WTC11 (cell line): Measurements from ENCODE around the gene CNNM3. TPM values are rescaled to one million over a fixed set of nuclear protein-coding genes. Genes with fewer than 3 reads are reported as not detected.

Experiments used
- ATAC-seq: fragments of 200-7000 bp; cut with Tn5 transposase; 2 replicates; pipeline ENCODE4 v1.10.0; 2021; ENCODE audit warnings: mild to moderate bottlenecking, moderate library complexity
- CTCF ChIA-PET: fragments of 300-600 bp; sonication (Branson Sonifier 250); formaldehyde crosslinking; loops from one replicate; lab custom pipeline; 2021; ENCODE audit warnings: antibody characterized with exemption; lab: Charles Lee
- POLR2A ChIA-PET: fragments of 350-600 bp; sonication (Branson Sonifier 250); formaldehyde crosslinking; loops from one replicate; lab custom pipeline; 2021; ENCODE audit warnings: antibody characterized with exemption; lab: Charles Lee
- DNase-seq: peaks from one replicate; pipeline ENCODE4 v3.0.0; 2021; ENCODE audit warnings: low spot score
- H3K27ac Mint-ChIP-seq: 2 replicates; pipeline ENCODE4 v1.8.0; 2021; ENCODE audit warnings: mixed read lengths
- H3K27me3 Mint-ChIP-seq: 2 replicates; pipeline ENCODE4 v1.8.0; 2021; ENCODE audit warnings: low read depth, mild to moderate bottlenecking, moderate library complexity, mixed read lengths
- H3K36me3 Mint-ChIP-seq: 2 replicates; pipeline ENCODE4 v1.8.0; 2021; ENCODE audit warnings: mixed read lengths
- H3K4me1 Mint-ChIP-seq: 2 replicates; pipeline ENCODE4 v1.8.0; 2022; ENCODE audit warnings: mixed read lengths
- H3K4me3 Mint-ChIP-seq: 2 replicates; pipeline ENCODE4 v1.8.0; 2021; ENCODE audit warnings: mild to moderate bottlenecking, moderate library complexity, mixed read lengths
- H3K9me3 Mint-ChIP-seq: 2 replicates; pipeline ENCODE4 v1.8.0; 2021; ENCODE audit warnings: mixed read lengths
- AR ChIP-seq: fragments of 250-450 bp; sonication (Bioruptor Pico); IDR thresholded peaks from 2 replicates; pipeline ENCODE4 v1.9.0; 2021; ENCODE audit warnings: mild to moderate bottlenecking
- ATF3 ChIP-seq: sonication (generic); formaldehyde crosslinking; conservative IDR thresholded peaks from 2 replicates; pipeline ENCODE4 v1.8.1; 2022; ENCODE audit warnings: mild to moderate bottlenecking, missing genetic modification reagents
- ETV6 ChIP-seq: sonication (generic); formaldehyde crosslinking; IDR thresholded peaks from 2 replicates; pipeline ENCODE4 v1.8.1; 2022; ENCODE audit warnings: mild to moderate bottlenecking, missing genetic modification reagents
- GABPB1 ChIP-seq: sonication (generic); formaldehyde crosslinking; IDR thresholded peaks from 2 replicates; pipeline ENCODE4 v1.8.1; 2023; ENCODE audit warnings: mild to moderate bottlenecking, missing genetic modification reagents
- JUN ChIP-seq: sonication (generic); formaldehyde crosslinking; IDR thresholded peaks from 2 replicates; pipeline ENCODE4 v1.8.0; 2023; ENCODE audit warnings: mild to moderate bottlenecking, missing genetic modification reagents
- MXD4 ChIP-seq: fragments of 250-450 bp; sonication (Bioruptor Pico); IDR thresholded peaks from 2 replicates; pipeline ENCODE4 v1.8.0; 2021; ENCODE audit warnings: mild to moderate bottlenecking, moderate library complexity, borderline replicate concordance
- SP1 ChIP-seq: sonication (generic); formaldehyde crosslinking; conservative IDR thresholded peaks from 2 replicates; pipeline ENCODE4 v1.8.1; 2022; ENCODE audit warnings: missing genetic modification reagents
- TCF7 ChIP-seq: sonication (generic); formaldehyde crosslinking; IDR thresholded peaks from 2 replicates; pipeline ENCODE4 v1.8.0; 2022; ENCODE audit warnings: mild to moderate bottlenecking, low read depth, missing genetic modification reagents, moderate library complexity
- USF1 ChIP-seq: sonication (generic); formaldehyde crosslinking; IDR thresholded peaks from 2 replicates; pipeline ENCODE4 v1.8.0; 2022; ENCODE audit warnings: mild to moderate bottlenecking, missing genetic modification reagents
- ZBTB43 ChIP-seq: sonication (generic); formaldehyde crosslinking; IDR thresholded peaks from 2 replicates; pipeline ENCODE4 v1.8.1; 2023; ENCODE audit warnings: mild to moderate bottlenecking, missing genetic modification reagents
- ZNF532 ChIP-seq: fragments of 250-450 bp; sonication (Bioruptor Pico); IDR thresholded peaks from 2 replicates; pipeline ENCODE4 v1.9.0; 2021; ENCODE audit warnings: mild to moderate bottlenecking, borderline replicate concordance
- total RNA-seq: library from RNA; stranded (reverse); gene quantifications from 3 replicates; pipeline ENCODE4 v1.2.3, GENCODE V29; 2021
- TF ChIP-seq, protein P1 (sequence below): sonication (generic); formaldehyde crosslinking; IDR thresholded peaks from 2 replicates; pipeline ENCODE4 v1.8.1; 2023; ENCODE audit warnings: mild to moderate bottlenecking, moderate library complexity, missing genetic modification reagents
- TF ChIP-seq, protein P2 (sequence below): fragments of 250-450 bp; sonication (Bioruptor Pico); IDR thresholded peaks from 2 replicates; pipeline ENCODE4 v1.9.0; 2021; ENCODE audit warnings: mild to moderate bottlenecking

CNNM3 gene
- total RNA-seq, 1 experiment from 2014 or later: 34.9 TPM

GRCh38 chr2:96810783-96811192, 5.3 kb upstream of the CNNM3 start:
- TF ChIP-seq MXD4 (CRISPR knock-in tag) (no peak), GABPB1 (CRISPR knock-in tag) (0 out of 2 replicates have a peak, but pooled peaks have one; percentile 18)
- Mint-ChIP-seq H3K4me3 (no peak overlapping the region), H3K27me3 (no peaks in the 10 kb centered on the region), H3K4me1 (peaks cover 7% of the 10 kb centered on the region), H3K9me3 (peaks cover 6% of the 10 kb centered on the region), H3K36me3 (peaks cover 9% of the 10 kb centered on the region), H3K27ac (no peak overlapping the region)
- CTCF ChIA-PET: no interaction called here
- DNase-seq (no peak), ATAC-seq (no peak)
- POLR2A ChIA-PET: no interaction called here

DNA sequence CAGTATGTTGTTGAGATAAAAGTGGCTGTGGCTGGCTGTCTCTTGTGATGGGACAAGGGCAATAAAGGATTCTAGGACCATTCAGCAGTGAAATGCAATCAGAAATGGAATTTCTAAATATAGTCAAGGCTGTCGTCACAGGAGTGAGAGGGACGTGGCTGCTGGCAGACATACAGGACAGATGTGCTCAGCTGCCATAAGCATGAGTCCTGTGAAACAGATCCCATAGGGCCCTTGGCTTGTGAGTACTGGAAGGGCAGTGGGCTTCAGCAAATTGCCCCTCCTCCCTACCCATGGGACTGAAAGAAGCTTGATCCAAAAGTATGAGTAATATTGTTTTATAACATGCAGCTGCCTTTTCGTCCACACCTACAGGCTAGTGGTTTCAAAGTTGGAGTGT, 4.2 kb upstream of the CNNM3 start:
- H3K36me3 Mint-ChIP-seq: peaks cover 3% of the 10 kb centered on the region; the same call in 1 of the 2 replicates
- DNase-seq: no peak
- CTCF ChIA-PET: interaction anchor here (0.9 kb wide), 1 partner anchor 49 kb away, joined by 3 read pairs; no protein-coding TSS in a partner anchor

DNA sequence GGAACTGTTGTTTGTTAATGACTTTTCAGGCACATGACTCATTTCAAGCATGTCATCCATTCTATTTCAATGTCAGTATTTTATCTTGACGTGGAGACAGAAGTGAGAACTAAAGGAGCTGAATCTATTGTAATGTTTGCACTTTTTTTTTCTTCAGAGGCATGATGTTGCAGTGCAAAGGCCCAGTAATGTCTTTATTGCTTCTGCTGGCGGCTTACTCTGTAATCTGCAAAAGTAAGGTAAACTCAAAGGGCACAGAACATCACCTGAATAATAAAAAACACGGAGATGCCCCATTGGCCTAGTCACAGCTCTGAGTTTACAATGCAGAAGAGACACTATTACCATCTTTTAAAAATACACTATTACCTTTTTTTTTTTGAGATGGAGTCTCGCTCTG, 2.4 kb upstream of the CNNM3 start:
- no peak for ATAC-seq
- CTCF ChIA-PET: interaction anchor here (3.7 kb wide), 1 partner anchor 13 kb away, joined by 14 read pairs; no protein-coding TSS in a partner anchor
- Mint-ChIP-seq H3K4me3 (no peak overlapping the region), H3K4me1 (peaks cover 24% of the 10 kb centered on the region), H3K36me3 (peaks cover 8% of the 10 kb centered on the region), H3K27me3 (0 out of 2 replicates have a peak, but pooled peaks cover 2% of the 10 kb centered on the region), H3K27ac (no peak overlapping the region)
- no peak for DNase-seq
- POLR2A ChIA-PET: no interaction called here
- TF ChIP-seq TCF7 (CRISPR knock-in tag): no peak
- TF ChIP-seq MXD4 (CRISPR knock-in tag): no peak
- no peak for TF ChIP-seq ZNF532
- TF ChIP-seq, all 79 proteins: peak for 0
- no peaks in the 10 kb centered on the region for H3K9me3 Mint-ChIP-seq

More for the DNA sequence above, 4.2 kb upstream of the CNNM3 start:
- ATAC-seq: no peak
- Mint-ChIP-seq H3K4me1 (peaks cover 7% of the 10 kb centered on the region), H3K27me3 (no peaks in the 10 kb centered on the region), H3K4me3 (no peak overlapping the region), H3K27ac (no peak overlapping the region), H3K9me3 (no peaks in the 10 kb centered on the region)
- POLR2A ChIA-PET: no interaction called here
- no peak for TF ChIP-seq ETV6 (CRISPR knock-in tag)
- TF ChIP-seq ATF3: no peak
- TF ChIP-seq, protein P1, sequence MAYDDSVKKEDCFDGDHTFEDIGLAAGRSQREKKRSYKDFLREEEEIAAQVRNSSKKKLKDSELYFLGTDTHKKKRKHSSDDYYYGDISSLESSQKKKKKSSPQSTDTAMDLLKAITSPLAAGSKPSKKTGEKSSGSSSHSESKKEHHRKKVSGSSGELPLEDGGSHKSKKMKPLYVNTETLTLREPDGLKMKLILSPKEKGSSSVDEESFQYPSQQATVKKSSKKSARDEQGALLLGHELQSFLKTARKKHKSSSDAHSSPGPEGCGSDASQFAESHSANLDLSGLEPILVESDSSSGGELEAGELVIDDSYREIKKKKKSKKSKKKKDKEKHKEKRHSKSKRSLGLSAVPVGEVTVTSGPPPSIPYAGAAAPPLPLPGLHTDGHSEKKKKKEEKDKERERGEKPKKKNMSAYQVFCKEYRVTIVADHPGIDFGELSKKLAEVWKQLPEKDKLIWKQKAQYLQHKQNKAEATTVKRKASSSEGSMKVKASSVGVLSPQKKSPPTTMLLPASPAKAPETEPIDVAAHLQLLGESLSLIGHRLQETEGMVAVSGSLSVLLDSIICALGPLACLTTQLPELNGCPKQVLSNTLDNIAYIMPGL (CRISPR knock-in tag): no peak
- no peak for TF ChIP-seq SP1 (CRISPR knock-in tag)

GRCh38 chr2:96815326-96816126, 542 bp upstream of the CNNM3 start:
- no peak for ATAC-seq
- POLR2A ChIA-PET: interaction anchor here (1.0 to 1.7 kb wide), 2 partner anchors 17 to 41 kb away, joined by 3 to 4 read pairs; no protein-coding TSS in a partner anchor
- peak; percentile 9; the same call in 1 of the 2 replicates for TF ChIP-seq GABPB1 (CRISPR knock-in tag)
- TF ChIP-seq JUN (CRISPR knock-in tag): no peak
- no peak for TF ChIP-seq AR
- 0 out of 2 replicates have a peak, but pooled peaks have one; percentile 8 for TF ChIP-seq ZBTB43 (CRISPR knock-in tag)
- 0 out of 2 replicates have a peak, but pooled peaks have one; percentile 6 for TF ChIP-seq USF1
- TF ChIP-seq, protein P2, sequence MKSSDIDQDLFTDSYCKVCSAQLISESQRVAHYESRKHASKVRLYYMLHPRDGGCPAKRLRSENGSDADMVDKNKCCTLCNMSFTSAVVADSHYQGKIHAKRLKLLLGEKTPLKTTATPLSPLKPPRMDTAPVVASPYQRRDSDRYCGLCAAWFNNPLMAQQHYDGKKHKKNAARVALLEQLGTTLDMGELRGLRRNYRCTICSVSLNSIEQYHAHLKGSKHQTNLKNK (CRISPR knock-in tag): 0 out of 2 replicates have a peak, but pooled peaks have one; percentile 41

More at GRCh38 chr2:96815326-96816126, 542 bp upstream of the CNNM3 start:
- Mint-ChIP-seq H3K36me3 (peaks cover 14% of the 10 kb centered on the region), H3K27me3 (0 out of 2 replicates have a peak, but pooled peaks cover 2% of the 10 kb centered on the region), H3K4me1 (peaks cover 42% of the 10 kb centered on the region), H3K9me3 (no peaks in the 10 kb centered on the region), H3K4me3 (peak overlapping the region; percentile 83), H3K27ac (peak overlapping the region; percentile 59)
- DNase-seq: no peak
- CTCF ChIA-PET: interaction anchor here (0.7 to 4.2 kb wide), 16 partner anchors 13 to 267 kb away, joined by 3 to 22 read pairs (median 6); partner anchors contain the start of genes ANKRD23, ANKRD39 and CNNM4
